Keratinocyte (primary cell): ENCODE data around the gene CBX7.

Source experiments
- CTCF ChIP-seq, 3 experiments: IDR thresholded peaks in 1 of 3; conservative IDR thresholded peaks in 1 of 3; optimal IDR thresholded peaks in 1 of 3; 2 replicates in 2 of 3; 3 replicates in 1 of 3; pipeline versions ENCODE3 to v1.5.1; 2011; ENCODE audit warnings: low read length in 3 of 3, mild to moderate bottlenecking in 3 of 3, moderate library complexity in 2 of 3, control low read depth in 1 of 3, inconsistent platforms in 1 of 3; ENCODE audit not compliant: insufficient read depth in 2 of 3; ENCODE audit errors: extremely low read depth in 1 of 3
- EZH2 ChIP-seq: IDR thresholded peaks from one replicate; pipeline ENCODE4 v1.6.1; 2012; ENCODE audit warnings: inconsistent platforms, mild to moderate bottlenecking, low read length, moderate library complexity

- TF ChIP-seq CTCF (optimal IDR thresholded peaks at IDR 0.05 in 1 of 3, IDR thresholded peaks at IDR 0.05 in 1 of 3, conservative IDR thresholded peaks at IDR 0.05 in 1 of 3; ENCODE audit: extremely low read depth in 1 of 3, insufficient read depth in 2 of 3, low read length in 3 of 3) (no peak), EZH2 (no peak)
Measured at GRCh38 chr22:39123751-39124581, 28.5 kb downstream of the CBX7 start.
